NCI-H446 treated with DMSO at 0.1 percent for 48 hours (cell line): Measurements from ENCODE around the gene LRATD1.

ENCODE experiments used
- DNase-seq: peaks from one replicate; lab custom pipeline; 2025; lab: John Stamatoyannopoulos, UW

Gene LRATD1

GRCh38 chr2:14633461-14634181 lies 1.1 kb downstream of the LRATD1 start:
- DNase-seq, result no peak

DNA sequence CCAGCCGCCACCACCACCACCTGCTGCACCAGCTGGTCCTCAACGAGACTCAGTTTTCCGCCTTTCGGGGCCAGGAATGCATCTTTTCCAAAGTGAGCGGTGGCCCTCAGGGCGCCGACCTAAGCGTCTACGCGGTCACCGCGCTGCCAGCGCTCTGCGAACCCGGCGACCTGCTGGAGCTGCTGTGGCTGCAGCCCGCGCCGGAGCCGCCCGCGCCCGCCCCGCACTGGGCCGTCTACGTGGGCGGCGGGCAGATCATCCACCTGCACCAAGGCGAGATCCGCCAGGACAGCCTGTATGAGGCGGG lies 1.6 kb downstream of the LRATD1 start:
- DNase-seq, result no peak

GRCh38 chr2:14634489-14635390 lies 2.2 kb downstream of the LRATD1 start:
- DNase-seq, result no peak

- DNase-seq, result peak; percentile 24
These were observed 2.9 kb downstream of the LRATD1 start for GRCh38 chr2:14635391-14635871.

DNA sequence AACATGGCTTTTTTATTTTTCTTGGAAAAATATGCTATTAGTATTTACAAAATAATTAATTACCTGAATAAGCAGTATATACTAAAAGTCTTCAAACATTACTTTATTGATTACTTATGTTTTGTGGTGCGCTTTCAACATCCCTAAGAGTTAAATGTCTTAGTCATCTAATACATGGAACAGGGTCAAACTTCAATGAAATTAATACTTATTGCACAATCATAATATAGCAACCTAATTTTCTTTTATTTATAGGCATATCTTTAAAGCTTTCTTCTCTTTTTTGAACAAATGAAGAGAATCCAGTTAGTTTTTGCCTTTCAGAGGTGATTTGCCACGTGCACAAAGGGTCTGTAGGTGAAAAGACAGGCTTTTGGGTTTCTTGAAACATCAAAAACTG lies 6.0 kb downstream of the LRATD1 start:
- DNase-seq, result no peak

DNA sequence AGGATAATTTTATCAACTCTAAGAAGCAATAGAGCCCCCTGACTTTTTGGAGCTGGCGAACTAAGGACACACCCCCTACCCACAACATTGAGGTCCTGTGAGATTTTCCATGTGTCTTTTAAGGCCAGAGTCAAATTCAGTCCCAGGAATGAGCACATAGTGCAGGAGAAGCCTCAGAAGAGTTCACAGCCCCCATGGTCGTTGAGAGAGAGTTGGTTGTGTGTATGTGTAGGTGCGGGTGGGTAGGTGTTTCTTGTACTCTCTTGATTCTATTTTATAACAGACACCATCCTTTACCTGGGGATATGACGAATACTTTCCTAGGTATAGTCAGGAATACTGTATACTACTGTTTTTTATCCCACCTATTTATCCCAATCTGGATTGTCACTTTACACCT lies 8.6 kb downstream of the LRATD1 start:
- no peak for DNase-seq

- DNase-seq, result no peak
These were observed 10.0 kb downstream of the LRATD1 start for GRCh38 chr2:14642499-14642898.

GRCh38 chr2:14647714-14648113 lies 15.2 kb downstream of the LRATD1 start:
- no peak for DNase-seq

GRCh38 chr2:14650066-14650465 lies 17.5 kb downstream of the LRATD1 start:
- DNase-seq, result no peak

- DNase-seq, result no peak
These were observed 22.3 kb downstream of the LRATD1 start for GRCh38 chr2:14654835-14655282.

- DNase-seq, result no peak
These were observed 23.6 kb downstream of the LRATD1 start for GRCh38 chr2:14656146-14656545.

DNA sequence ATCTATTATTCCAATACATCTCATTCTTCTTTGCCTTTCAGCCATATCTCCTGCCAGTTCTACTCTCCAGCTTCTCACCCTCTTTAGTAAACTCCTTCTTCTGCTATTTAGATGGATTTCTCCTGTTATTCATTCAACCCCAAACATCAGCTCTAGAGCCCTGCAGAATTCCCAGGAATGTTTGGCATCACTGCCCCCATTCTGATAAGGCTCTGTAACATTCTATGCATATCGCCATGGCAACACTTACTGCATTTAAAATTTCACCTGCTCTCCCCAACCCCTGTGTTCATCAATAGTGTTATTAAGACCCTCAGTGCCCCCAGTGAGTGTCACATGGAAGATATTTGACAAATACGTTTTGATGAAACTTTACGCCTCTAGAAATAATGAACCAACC lies 28.6 kb downstream of the LRATD1 start:
- DNase-seq, result no peak

DNA sequence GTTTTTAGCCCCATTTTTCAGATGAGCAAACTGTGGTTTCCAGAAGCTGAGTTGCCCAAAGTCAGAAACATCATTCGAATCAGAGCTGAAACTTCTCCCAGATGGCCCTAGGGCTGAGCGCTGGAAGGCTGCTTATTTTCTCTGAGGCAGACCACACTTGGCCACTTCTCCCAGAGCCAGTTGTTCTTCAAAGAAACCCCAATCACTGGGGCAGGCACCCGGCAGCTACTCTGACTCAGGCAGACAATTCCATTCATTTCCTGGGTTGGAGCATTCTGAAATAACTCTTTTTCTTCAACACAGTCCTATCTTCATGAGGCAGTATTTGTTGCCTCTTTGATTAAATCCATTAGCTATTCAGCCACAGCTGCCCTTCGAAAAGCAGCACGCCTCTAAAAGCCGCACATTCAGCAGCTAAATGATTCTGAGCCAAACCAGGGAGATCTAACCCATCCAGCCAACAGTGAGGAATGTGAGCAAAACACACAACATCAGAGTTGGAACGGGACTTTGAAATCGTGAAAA lies 40.9 kb downstream of the LRATD1 start:
- no peak for DNase-seq

DNA sequence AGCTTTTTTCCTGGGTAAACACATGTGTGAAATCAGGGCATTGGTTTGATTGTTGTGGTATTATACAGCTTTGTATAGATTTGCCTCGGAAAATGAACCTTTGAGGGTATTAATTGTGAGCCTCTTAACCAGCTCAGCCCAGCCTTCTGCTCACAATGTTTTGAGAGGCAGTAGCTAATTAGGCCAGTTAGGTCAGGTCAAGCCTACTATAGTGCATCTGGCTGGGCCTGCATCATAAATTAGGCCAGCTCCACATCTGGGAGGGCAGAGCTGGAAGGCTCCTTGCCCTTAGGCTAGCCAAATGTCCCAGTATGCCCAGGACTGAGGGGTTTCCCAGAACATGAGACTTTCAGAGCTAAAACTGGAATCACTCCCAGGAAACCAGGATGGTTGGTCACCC lies 43.0 kb downstream of the LRATD1 start:
- DNase-seq, result no peak

DNA sequence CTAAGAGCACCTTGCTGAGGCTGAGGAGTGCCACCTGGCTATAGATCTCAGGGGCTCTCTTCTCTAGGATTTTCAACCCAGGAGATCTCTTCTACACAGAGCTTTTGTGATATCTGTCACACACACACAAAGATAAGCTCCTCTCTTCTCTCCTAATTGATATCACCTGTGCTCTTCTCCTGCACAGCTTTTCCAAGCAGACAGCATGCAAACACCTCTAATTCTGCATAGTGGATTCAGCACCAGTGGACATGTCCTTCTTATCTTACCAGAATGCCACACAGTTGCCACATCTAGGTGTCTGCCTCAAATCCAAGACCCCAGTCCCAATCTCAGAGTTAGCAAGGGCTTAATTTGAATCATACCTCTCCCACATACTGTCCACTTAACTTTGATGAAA lies 43.9 kb downstream of the LRATD1 start:
- no peak for DNase-seq

DNA sequence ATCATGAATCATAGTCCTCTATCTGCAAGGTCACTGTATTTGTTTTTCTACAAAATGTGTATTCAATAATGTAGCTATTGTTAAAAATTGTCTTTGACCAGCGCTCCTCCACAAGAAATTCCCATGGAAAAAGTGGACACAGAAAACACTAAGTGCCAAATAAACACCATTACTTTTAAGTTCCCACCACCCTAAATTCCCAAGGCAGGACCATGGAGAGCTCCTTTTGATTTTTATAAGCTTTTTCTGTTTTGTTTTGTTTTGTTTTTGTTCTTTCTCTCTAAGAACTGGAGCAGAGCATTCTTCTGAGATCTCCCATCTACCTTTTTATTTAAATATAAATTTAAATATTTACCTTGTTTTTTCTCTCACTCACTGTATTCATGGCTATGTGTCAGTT lies 44.5 kb downstream of the LRATD1 start:
- no peak for DNase-seq

DNA sequence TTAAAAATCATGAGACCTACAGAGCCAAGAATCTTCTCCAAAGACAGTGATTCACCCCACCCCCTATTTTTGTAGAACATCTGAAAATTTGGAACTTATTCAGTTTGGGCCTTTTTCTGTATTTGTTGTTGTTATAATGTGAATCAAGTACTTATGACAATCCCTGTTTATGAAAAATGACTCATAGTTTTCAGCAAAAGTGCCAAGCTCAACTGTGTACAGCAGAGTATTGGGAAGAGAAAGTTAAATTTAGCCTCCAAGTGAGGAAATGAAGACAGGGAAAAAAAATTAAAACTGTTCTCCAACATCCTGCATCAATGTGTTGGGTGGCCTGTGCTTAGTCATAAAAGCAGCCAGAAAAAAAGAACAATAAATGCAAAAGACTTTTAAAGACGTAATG lies 46.2 kb downstream of the LRATD1 start:
- peak; percentile 28 for DNase-seq

GRCh38 chr2:14681608-14682007 lies 49.1 kb downstream of the LRATD1 start:
- DNase-seq, result no peak
